Esophagus squamous epithelium (tissue), 5 donors: ENCODE results near the gene PLEKHG1. TPM values are rescaled to one million over a fixed set of nuclear protein-coding genes. Genes with fewer than 3 reads are reported as not detected.

ENCODE experiments used
- DNase-seq: peaks from one replicate; lab custom pipeline; 2025; lab: John Stamatoyannopoulos, UW
- H3K27ac ChIP-seq, 4 donors: fragments of 200-600 bp; sonication (generic); one replicate each; pipeline ENCODE4 v1.5.1; 2016 to 2019; ENCODE audit warnings: mild to moderate bottlenecking in 1 of 4
- H3K27me3 ChIP-seq, 4 donors: fragments of 200-600 bp; sonication (generic); 1 replicate in 3 of 4; 2 replicates in 1 of 4; pipeline versions ENCODE4 v1.5.1 to v1.6.0; 2017 to 2021; ENCODE audit warnings: antibody characterized with exemption in 1 of 4
- H3K36me3 ChIP-seq, 3 donors: fragments of 200-600 bp; sonication (generic); one replicate each; pipeline ENCODE4 v1.5.1; 2016 to 2019
- H3K4me1 ChIP-seq, 3 donors: fragments of 200-600 bp; sonication (generic); one replicate each; pipeline ENCODE4 v1.5.1; 2017 to 2019
- H3K4me3 ChIP-seq, 4 donors: fragments of 200-600 bp; sonication (generic); 1 replicate in 3 of 4; 2 replicates in 1 of 4; pipeline ENCODE4 v1.5.1; 2016 to 2019; ENCODE audit warnings: mild to moderate bottlenecking in 2 of 4, moderate library complexity in 1 of 4
- H3K9me3 ChIP-seq, 3 donors: fragments of 200-600 bp; sonication (generic); one replicate each; pipeline ENCODE4 v1.5.1; 2016 to 2019
- POLR2A ChIP-seq, 4 donors: fragments of 450-650 bp; IDR thresholded peaks; one replicate each; pipeline ENCODE4 v1.6.1; 2017; ENCODE audit warnings: antibody characterized with exemption in 4 of 4, mild to moderate bottlenecking in 4 of 4, moderate library complexity in 3 of 4
- WGBS, 2 donors: methylation state at CpG; one replicate each; pipeline ENCODE4 v1.1.5; 2018; 5-methylcytosine and 5-hydroxymethylcytosine counted together
- intact Hi-C: fragments of 100-400 bp; cut with DNase I; formaldehyde crosslinking; loops from one replicate; pipeline ENCODE4 v1.15.0; 2022
- total RNA-seq, 4 donors: library from RNA; depleted of rRNA; stranded (reverse); fragments of >200 nt; gene quantifications; one replicate each; pipeline ENCODE4 v1.1.0, GENCODE V29; 2016
- TF ChIP-seq, protein P1 (sequence below), 6 experiments: fragments of 450-650 bp in 4 of 6; fragments of 200-600 bp in 2 of 6; sonication (generic) in 2 of 6; IDR thresholded peaks; one replicate each; pipeline ENCODE4 v1.5.1; 2016 to 2019; ENCODE audit warnings: antibody characterized with exemption in 6 of 6, mild to moderate bottlenecking in 4 of 6, moderate library complexity in 4 of 6
- donor health status: DM: yes; HTN: yes; CAD: no.

The PLEKHG1 gene
- total RNA-seq, 4 donors from 2014 or later = 22.7 to 36.0 (median 27.6) TPM

DNA sequence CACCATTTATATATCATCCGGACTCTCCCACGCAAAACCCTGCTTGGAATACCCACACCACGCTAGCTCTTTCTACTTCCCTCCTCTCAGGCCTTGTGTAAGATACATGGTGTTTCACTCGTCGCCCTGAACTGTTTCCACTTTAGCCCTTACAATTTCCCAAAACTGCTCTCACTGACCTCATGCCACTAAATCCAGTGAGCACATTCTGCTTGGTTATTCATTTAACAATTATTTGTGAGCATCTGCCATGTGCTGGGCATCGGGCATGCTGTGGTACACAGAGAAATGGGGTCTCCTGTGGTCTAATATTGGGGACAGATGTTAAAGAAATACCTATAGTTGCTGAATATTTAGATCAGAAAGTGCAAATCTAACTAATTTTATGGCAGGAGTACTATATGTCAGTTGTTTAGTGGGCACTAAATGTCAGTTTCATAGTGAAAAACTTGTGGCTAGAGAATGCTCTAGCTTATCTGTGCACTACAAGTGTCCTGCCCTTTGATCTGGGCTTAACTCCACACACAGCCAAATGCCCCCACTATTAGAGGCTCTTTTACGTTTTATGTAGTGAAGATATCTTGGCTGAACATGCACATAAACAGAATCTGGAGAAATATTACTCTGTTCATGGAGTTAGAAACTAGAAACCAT is 41.0 kb downstream of the PLEKHG1 start:
- Histone ChIP-seq H3K4me1 (peaks cover 0 to 27% (median 0%) of the 10 kb centered on the region in 3 donors), H3K27me3 (no peaks in the 10 kb centered on the region), H3K36me3 (no peaks in the 10 kb centered on the region), H3K9me3 (no peaks in the 10 kb centered on the region), H3K27ac (peak overlapping the region in 2 of 4 donors; percentile 33 to 58), H3K4me3 (no peak overlapping the region)
- DNase-seq = no peak
- TF ChIP-seq, protein P1, sequence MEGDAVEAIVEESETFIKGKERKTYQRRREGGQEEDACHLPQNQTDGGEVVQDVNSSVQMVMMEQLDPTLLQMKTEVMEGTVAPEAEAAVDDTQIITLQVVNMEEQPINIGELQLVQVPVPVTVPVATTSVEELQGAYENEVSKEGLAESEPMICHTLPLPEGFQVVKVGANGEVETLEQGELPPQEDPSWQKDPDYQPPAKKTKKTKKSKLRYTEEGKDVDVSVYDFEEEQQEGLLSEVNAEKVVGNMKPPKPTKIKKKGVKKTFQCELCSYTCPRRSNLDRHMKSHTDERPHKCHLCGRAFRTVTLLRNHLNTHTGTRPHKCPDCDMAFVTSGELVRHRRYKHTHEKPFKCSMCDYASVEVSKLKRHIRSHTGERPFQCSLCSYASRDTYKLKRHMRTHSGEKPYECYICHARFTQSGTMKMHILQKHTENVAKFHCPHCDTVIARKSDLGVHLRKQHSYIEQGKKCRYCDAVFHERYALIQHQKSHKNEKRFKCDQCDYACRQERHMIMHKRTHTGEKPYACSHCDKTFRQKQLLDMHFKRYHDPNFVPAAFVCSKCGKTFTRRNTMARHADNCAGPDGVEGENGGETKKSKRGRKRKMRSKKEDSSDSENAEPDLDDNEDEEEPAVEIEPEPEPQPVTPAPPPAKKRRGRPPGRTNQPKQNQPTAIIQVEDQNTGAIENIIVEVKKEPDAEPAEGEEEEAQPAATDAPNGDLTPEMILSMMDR (IDR thresholded peaks at IDR 0.05) = no peak
- no peak for TF ChIP-seq POLR2A (IDR thresholded peaks at IDR 0.05)
- WGBS, 2 donors = 75 to 87% methylated on average over 7 of the region's 7 CpGs
- intact Hi-C loops = no loop called here

DNA sequence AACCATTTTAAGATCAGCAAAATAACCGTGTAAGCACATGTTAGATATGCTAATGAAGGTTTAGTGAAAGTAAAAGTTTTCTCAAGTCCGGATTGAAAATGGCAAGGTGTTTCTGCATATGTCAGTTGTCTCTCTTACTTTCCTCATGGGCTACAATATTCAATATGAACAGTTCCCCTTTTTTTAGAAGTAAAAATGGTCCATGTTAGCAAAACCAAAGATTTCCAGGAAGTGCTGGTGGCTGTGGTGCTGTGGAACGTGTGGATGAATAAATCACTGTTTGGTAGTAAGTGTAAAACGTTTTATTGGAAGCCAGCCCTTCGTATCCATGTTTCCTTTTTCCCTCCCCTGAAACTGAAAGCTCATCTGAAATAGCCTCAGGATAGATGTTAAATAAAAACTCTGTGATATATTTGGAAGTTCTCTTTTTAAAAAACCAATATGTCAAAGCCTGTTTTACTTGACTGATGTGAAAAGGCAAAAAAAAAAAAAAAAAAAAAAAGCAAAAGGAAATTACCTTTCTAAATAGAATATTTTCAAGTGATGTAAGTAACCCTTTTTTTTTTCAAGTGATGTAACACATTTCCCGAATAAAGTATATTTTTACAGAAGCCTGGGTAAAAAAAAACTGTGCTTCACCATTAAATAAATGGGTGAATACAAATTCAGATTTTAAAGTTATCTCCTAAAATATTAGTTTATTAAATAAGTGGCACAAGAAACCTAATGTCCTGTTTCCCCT is 41.9 kb downstream of the PLEKHG1 start:
- Histone ChIP-seq H3K4me1 (peaks cover 0 to 27% (median 0%) of the 10 kb centered on the region in 3 donors), H3K4me3 (peak overlapping the region in 2 of 4 donors; percentile 22 to 50), H3K9me3 (no peaks in the 10 kb centered on the region), H3K27ac (peak overlapping the region in 3 of 4 donors; percentile 33 to 69 (median 58)), H3K36me3 (no peaks in the 10 kb centered on the region), H3K27me3 (no peaks in the 10 kb centered on the region)
- intact Hi-C loops = no loop called here
- 3 to 11% methylated on average over 6 of the region's 6 CpGs for WGBS, 2 donors
- TF ChIP-seq POLR2A (IDR thresholded peaks at IDR 0.05) = no peak
- TF ChIP-seq, protein P1 (IDR thresholded peaks at IDR 0.05) = no peak
- DNase-seq = no peak

DNA sequence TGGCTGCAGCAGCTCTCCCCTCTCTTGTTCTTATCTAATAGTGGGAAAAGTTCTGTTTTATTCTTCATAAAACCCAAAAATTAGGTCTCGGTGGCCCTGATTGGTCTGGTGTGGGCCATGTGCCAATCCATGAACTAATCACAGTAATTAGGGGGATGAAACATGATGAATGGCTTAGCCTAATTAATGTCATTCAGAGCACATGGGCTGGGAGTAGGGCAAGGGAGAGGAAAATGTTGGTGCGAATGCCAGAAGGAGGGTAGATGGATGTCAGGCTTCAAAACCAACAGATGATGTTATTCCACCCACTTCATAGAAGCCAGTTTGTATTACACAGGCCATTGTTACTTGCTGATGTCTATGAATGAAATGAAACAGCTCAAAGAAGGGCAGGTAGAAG is 46.5 kb downstream of the PLEKHG1 start:
- Histone ChIP-seq H3K27me3 (no peaks in the 10 kb centered on the region), H3K4me3 (no peak overlapping the region), H3K4me1 (peaks cover 0 to 16% (median 0%) of the 10 kb centered on the region in 3 donors), H3K36me3 (no peaks in the 10 kb centered on the region), H3K27ac (no peak overlapping the region), H3K9me3 (no peaks in the 10 kb centered on the region)
- TF ChIP-seq, protein P1 (IDR thresholded peaks at IDR 0.05) = no peak
- no peak for TF ChIP-seq POLR2A (IDR thresholded peaks at IDR 0.05)
- intact Hi-C loops = no loop called here
- 91 to 92% methylated on average over 2 of the region's 2 CpGs for WGBS, 2 donors
- no peak for DNase-seq

DNA sequence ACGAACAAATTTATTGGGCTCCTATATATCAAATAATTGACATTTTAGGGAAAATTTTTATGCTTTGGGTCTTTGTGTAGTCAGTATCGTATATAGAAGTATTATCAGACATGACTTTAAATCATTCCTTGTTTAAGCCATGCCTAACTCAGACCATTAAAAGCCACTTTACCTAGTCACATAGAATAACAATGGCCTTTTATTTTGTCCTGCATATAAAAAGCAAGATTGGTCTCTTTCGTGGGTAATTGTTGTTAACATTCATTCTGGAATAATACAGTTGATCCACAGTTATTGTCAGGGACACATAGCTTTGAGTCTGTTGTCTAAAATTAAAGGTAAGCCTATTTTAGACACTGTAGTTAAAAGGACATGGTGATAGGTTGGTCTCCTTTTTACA is 47.4 kb downstream of the PLEKHG1 start:
- Histone ChIP-seq H3K4me1 (peaks cover 0 to 7% (median 0%) of the 10 kb centered on the region in 3 donors), H3K27ac (no peak overlapping the region), H3K9me3 (no peaks in the 10 kb centered on the region), H3K36me3 (no peaks in the 10 kb centered on the region), H3K27me3 (no peaks in the 10 kb centered on the region), H3K4me3 (no peak overlapping the region)
- TF ChIP-seq, protein P1 (IDR thresholded peaks at IDR 0.05) = no peak
- no peak for TF ChIP-seq POLR2A (IDR thresholded peaks at IDR 0.05)
- DNase-seq = no peak
- intact Hi-C loops = no loop called here
- WGBS, 2 donors = 85 to 86% methylated on average over 3 of the region's 3 CpGs

Other genes with a start within 250 kb of the PLEKHG1 start
- gene IYD, start 230.9 kb upstream of the PLEKHG1 start, total RNA-seq = not detected